HepG2 (cell line): ENCODE results near the gene DLG5. TPM values are rescaled to one million over a fixed set of nuclear protein-coding genes. Genes with fewer than 3 reads are reported as not detected.

Source experiments
- CBX2 ChIP-seq, 2 experiments: fragments of 200-600 bp in 1 of 2; sonication (generic); formaldehyde crosslinking in 1 of 2; IDR thresholded peaks; 2 replicates each; pipeline versions ENCODE4 v1.7.0 to v1.8.1; 2018 to 2022; ENCODE audit warnings: low read depth in 2 of 2, low read length in 1 of 2, mild to moderate bottlenecking in 1 of 2, missing genetic modification reagents in 1 of 2
- CEBPG ChIP-seq: IDR thresholded peaks from 2 replicates; pipeline ENCODE4 v1.6.1; 2016
- CEBPZ ChIP-seq: IDR thresholded peaks from 2 replicates; pipeline ENCODE4 v1.6.1; 2012; ENCODE audit warnings: low read length, improper control_type of control experiment
- FOXC1 ChIP-seq: sonication (generic); formaldehyde crosslinking; IDR thresholded peaks from 2 replicates; pipeline ENCODE4 v1.8.0; 2022; ENCODE audit warnings: mild to moderate bottlenecking, missing genetic modification reagents, borderline replicate concordance
- HNRNPUL1 ChIP-seq: fragments of 200-400 bp; formaldehyde crosslinking; IDR thresholded peaks from 2 replicates; pipeline ENCODE4 v1.6.1; 2017; ENCODE audit warnings: low read depth, mild to moderate bottlenecking, low read length, moderate library complexity
- IRX3 ChIP-seq: sonication (generic); formaldehyde crosslinking; IDR thresholded peaks from 2 replicates; pipeline ENCODE4 v1.8.1; 2023; ENCODE audit warnings: mild to moderate bottlenecking, low read depth, missing genetic modification reagents, borderline replicate concordance
- PAX8 ChIP-seq: sonication (generic); formaldehyde crosslinking; IDR thresholded peaks from 2 replicates; pipeline ENCODE4 v1.8.0; 2022; ENCODE audit warnings: mild to moderate bottlenecking, missing genetic modification reagents, borderline replicate concordance
- SRSF1 ChIP-seq: fragments of 200-400 bp; formaldehyde crosslinking; optimal IDR thresholded peaks from 2 replicates; pipeline ENCODE3; 2017; ENCODE audit warnings: mild to moderate bottlenecking, low read depth, low read length, moderate library complexity
- ZNF512B ChIP-seq: sonication (generic); formaldehyde crosslinking; IDR thresholded peaks from 2 replicates; pipeline ENCODE4 v1.5.1; 2020; ENCODE audit warnings: missing genetic modification reagents, mild to moderate bottlenecking, borderline replicate concordance
- ZNF614 ChIP-seq: IDR thresholded peaks from 2 replicates; pipeline ENCODE4 v1.6.1; 2018; ENCODE audit warnings: missing biosample characterization, missing genetic modification reagents, inconsistent platforms, borderline replicate concordance
- ZNF646 ChIP-seq: sonication (generic); formaldehyde crosslinking; IDR thresholded peaks from 2 replicates; pipeline ENCODE4 v1.9.0; 2021; ENCODE audit warnings: mild to moderate bottlenecking, missing genetic modification reagents
- ZNF670 ChIP-seq: sonication (generic); formaldehyde crosslinking; IDR thresholded peaks from 2 replicates; pipeline ENCODE4 v1.8.0; 2022; ENCODE audit warnings: mild to moderate bottlenecking, missing genetic modification reagents, borderline replicate concordance
- ZNF75D ChIP-seq: sonication (generic); formaldehyde crosslinking; IDR thresholded peaks from 2 replicates; pipeline ENCODE4 v1.8.1; 2023; ENCODE audit warnings: missing genetic modification reagents, mild to moderate bottlenecking, borderline replicate concordance
- ZNF879 ChIP-seq: sonication (generic); formaldehyde crosslinking; IDR thresholded peaks from 2 replicates; pipeline ENCODE4 v1.8.1; 2023; ENCODE audit warnings: missing genetic modification reagents
- polyA plus RNA-seq, 8 experiments: library from polyadenylated mRNA; depleted of rRNA in 3 of 8; stranded (reverse) in 7 of 8; unstranded in 1 of 8; fragments of >200 nt; fragmentation: Illumina TruSeq in 4 of 8; extraction: Trizol in 4 of 8; gene quantifications; 2 replicates each; pipeline versions ENCODE4 v1.2.1 to v1.2.3, GENCODE V29; 2011 to 2016; ENCODE audit warnings: low read depth in 4 of 8, missing spikeins in 1 of 8, mixed read lengths in 1 of 8; ENCODE audit not compliant: insufficient read depth in 1 of 8
- total RNA-seq, 5 experiments: library from RNA; depleted of rRNA; stranded (reverse); fragments of >200 nt; fragmentation: Illumina TruSeq; extraction: Trizol; gene quantifications; 2 replicates each; pipeline ENCODE4 v1.2.3, GENCODE V29; 2016; ENCODE audit warnings: low read depth in 1 of 5

DLG5 gene
- total and polyA plus RNA-seq, 2 of the 13 experiments (the other 11 are each of a cell fraction or from before 2014, with no cell fraction given) = 15.5 to 18.2 TPM

GRCh38 chr10:77849039-77849664 is 77.4 kb downstream of the DLG5 start (continued):
- no peak for TF ChIP-seq ZNF512B
- no peak for TF ChIP-seq IRX3 (CRISPR knock-in tag)
- no peak for TF ChIP-seq HNRNPUL1
- TF ChIP-seq CBX2 (IDR thresholded peaks at IDR 0.05; ENCODE audit: low read depth, low read length) = no peak
- TF ChIP-seq CBX2 (CRISPR knock-in tag; IDR thresholded peaks at IDR 0.05; ENCODE audit: low read depth) = no peak
- TF ChIP-seq FOXC1 = peak; percentile 70; the same call in 1 of the 2 replicates
- no peak for TF ChIP-seq ZNF75D (CRISPR knock-in tag)
- TF ChIP-seq ZNF879 = no peak
- 0 out of 2 replicates have a peak, but pooled peaks have one; percentile 52 for TF ChIP-seq ZNF646 (CRISPR knock-in tag)
- peak; percentile 64 for TF ChIP-seq CEBPG (CRISPR knock-in tag)
- TF ChIP-seq CEBPZ = no peak
- TF ChIP-seq SRSF1 = peak; percentile 22
- peak; percentile 94; the same call in 1 of the 2 replicates for TF ChIP-seq ZNF614 (CRISPR knock-in tag)
- TF ChIP-seq PAX8 (CRISPR knock-in tag) = peak; percentile 53; the same call in 1 of the 2 replicates
- peak; percentile 49; the same call in 1 of the 2 replicates for TF ChIP-seq ZNF670 (CRISPR knock-in tag)
